Measurements from ENCODE around the gene TEP1. TPM values are rescaled to one million over a fixed set of nuclear protein-coding genes. Genes with fewer than 3 reads are reported as not detected.

TEP1 gene
- total RNA-seq, 2 donors from 2014 or later = 33.0 to 54.2 TPM

- Histone ChIP-seq H3K27me3 (replicated peaks; ENCODE audit: insufficient read depth) (no peaks in the 10 kb centered on the region), H3K4me3 (no peak overlapping the region), H3K36me3 (no peaks in the 10 kb centered on the region), H3K27ac (no peak overlapping the region), H3K4me1 (ENCODE audit: control insufficient read depth in 1 of 2, low read depth in 2 of 2) (no peaks in the 10 kb centered on the region), H3K9me3 (no peaks in the 10 kb centered on the region)
- TF ChIP-seq CTCF (IDR thresholded peaks at IDR 0.05) = no peak
- no peak for ATAC-seq (ENCODE audit: insufficient number of reproducible peaks, low FRiP score, low read depth)
- no peak for DNase-seq (ENCODE audit: low spot score)
Measured at GRCh38 chr14:20428010-20428365, 14.7 kb upstream of the TEP1 start.

- no peak for ATAC-seq (ENCODE audit: insufficient number of reproducible peaks, low FRiP score, low read depth)
Measured at GRCh38 chr14:20427231-20428009, 14.1 kb upstream of the TEP1 start.

GRCh38 chr14:20424851-20425250 is 11.6 kb upstream of the TEP1 start:
- DNase-seq (ENCODE audit: low spot score) (no peak), ATAC-seq (ENCODE audit: insufficient number of reproducible peaks, low FRiP score, low read depth) (no peak)
- no peak overlapping the region for H3K27ac ChIP-seq
- no peak overlapping the region for H3K4me3 ChIP-seq
- H3K4me1 ChIP-seq (ENCODE audit: control insufficient read depth in 1 of 2, low read depth in 2 of 2) = no peaks in the 10 kb centered on the region
- no peaks in the 10 kb centered on the region for H3K27me3 ChIP-seq (replicated peaks; ENCODE audit: insufficient read depth)
- no peaks in the 10 kb centered on the region for H3K36me3 ChIP-seq
- H3K9me3 ChIP-seq = no peaks in the 10 kb centered on the region
- TF ChIP-seq CTCF (IDR thresholded peaks at IDR 0.05) = no peak

More at GRCh38 chr14:20427231-20428009, 14.1 kb upstream of the TEP1 start:
- H3K36me3 ChIP-seq = no peaks in the 10 kb centered on the region
- no peak for DNase-seq (ENCODE audit: low spot score)
- H3K4me1 ChIP-seq (ENCODE audit: control insufficient read depth in 1 of 2, low read depth in 2 of 2) = no peaks in the 10 kb centered on the region
- no peak overlapping the region for H3K27ac ChIP-seq
- TF ChIP-seq CTCF (IDR thresholded peaks at IDR 0.05) = no peak
- H3K9me3 ChIP-seq = no peaks in the 10 kb centered on the region
- H3K4me3 ChIP-seq = no peak overlapping the region
- no peaks in the 10 kb centered on the region for H3K27me3 ChIP-seq (replicated peaks; ENCODE audit: insufficient read depth)

DNA sequence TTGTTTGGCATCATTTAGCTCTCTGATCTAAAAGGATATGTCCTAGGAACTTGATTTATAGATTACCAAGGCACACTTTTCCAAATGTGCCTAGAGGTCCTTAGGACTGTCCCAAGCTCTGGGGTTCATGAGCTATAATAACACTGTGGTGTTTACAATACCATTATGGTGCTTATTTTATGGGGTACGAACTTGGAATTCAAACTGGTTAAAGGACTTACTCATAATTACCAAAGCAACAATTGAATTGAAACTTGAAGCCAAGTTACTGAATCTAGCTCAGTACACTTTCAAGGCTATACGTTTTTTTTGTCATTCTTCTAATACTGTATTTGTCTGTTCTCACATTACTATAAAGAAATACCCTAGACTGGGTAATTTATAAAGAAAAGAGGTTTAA is 9.6 kb upstream of the TEP1 start:
- no peaks in the 10 kb centered on the region for H3K36me3 ChIP-seq
- DNase-seq (ENCODE audit: low spot score) (no peak), ATAC-seq (ENCODE audit: insufficient number of reproducible peaks, low FRiP score, low read depth) (no peak)
- no peak overlapping the region for H3K4me3 ChIP-seq
- no peaks in the 10 kb centered on the region for H3K4me1 ChIP-seq (ENCODE audit: control insufficient read depth in 1 of 2, low read depth in 2 of 2)
- no peaks in the 10 kb centered on the region for H3K9me3 ChIP-seq
- H3K27ac ChIP-seq = no peak overlapping the region
- no peaks in the 10 kb centered on the region for H3K27me3 ChIP-seq (replicated peaks; ENCODE audit: insufficient read depth)
- no peak for TF ChIP-seq CTCF (IDR thresholded peaks at IDR 0.05)

DNA sequence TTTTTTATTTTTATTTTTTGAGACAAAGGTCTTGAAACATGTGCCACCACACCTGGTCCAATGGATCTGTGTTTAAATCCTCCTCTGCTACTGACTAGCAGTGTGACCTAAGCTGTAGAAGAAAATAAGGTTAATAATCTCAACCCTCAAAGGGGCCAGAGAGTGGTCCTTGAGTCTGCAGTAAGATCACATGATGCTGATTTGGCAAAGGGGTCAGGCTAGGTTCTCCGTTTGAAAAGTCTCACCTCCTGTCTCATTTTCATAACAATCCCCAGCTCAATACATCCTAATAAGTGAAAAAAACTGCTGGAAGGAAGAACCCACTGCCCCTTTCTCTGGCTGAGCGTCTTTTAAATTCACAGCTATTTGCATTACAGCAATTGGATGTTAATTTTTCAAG is 8.0 kb upstream of the TEP1 start:
- Histone ChIP-seq H3K36me3 (no peaks in the 10 kb centered on the region), H3K4me1 (ENCODE audit: control insufficient read depth in 1 of 2, low read depth in 2 of 2) (no peaks in the 10 kb centered on the region), H3K27ac (no peak overlapping the region), H3K4me3 (no peak overlapping the region), H3K9me3 (no peaks in the 10 kb centered on the region), H3K27me3 (replicated peaks; ENCODE audit: insufficient read depth) (no peaks in the 10 kb centered on the region)
- ATAC-seq (ENCODE audit: insufficient number of reproducible peaks, low FRiP score, low read depth) (no peak), DNase-seq (ENCODE audit: low spot score) (no peak)
- no peak for TF ChIP-seq CTCF (IDR thresholded peaks at IDR 0.05)

All from thoracic aorta (tissue), 2 donors.